HPDE6-E6E7 (cell line): Measurements from ENCODE around the gene GLRX3.
A peak's percentile ranks its signal among the peaks of the same experiment; 100 is the strongest.
"Not testable (repeated sequence)": the region's sequence is repeated elsewhere in the genome, so short reads cannot be mapped to it uniquely, and the experiment has no call there.

Source experiments
- DNase-seq: peaks from one replicate; pipeline ENCODE4 v3.0.0; 2011; ENCODE audit warnings: missing footprints; ENCODE audit errors: extremely low spot score

Gene GLRX3

DNA sequence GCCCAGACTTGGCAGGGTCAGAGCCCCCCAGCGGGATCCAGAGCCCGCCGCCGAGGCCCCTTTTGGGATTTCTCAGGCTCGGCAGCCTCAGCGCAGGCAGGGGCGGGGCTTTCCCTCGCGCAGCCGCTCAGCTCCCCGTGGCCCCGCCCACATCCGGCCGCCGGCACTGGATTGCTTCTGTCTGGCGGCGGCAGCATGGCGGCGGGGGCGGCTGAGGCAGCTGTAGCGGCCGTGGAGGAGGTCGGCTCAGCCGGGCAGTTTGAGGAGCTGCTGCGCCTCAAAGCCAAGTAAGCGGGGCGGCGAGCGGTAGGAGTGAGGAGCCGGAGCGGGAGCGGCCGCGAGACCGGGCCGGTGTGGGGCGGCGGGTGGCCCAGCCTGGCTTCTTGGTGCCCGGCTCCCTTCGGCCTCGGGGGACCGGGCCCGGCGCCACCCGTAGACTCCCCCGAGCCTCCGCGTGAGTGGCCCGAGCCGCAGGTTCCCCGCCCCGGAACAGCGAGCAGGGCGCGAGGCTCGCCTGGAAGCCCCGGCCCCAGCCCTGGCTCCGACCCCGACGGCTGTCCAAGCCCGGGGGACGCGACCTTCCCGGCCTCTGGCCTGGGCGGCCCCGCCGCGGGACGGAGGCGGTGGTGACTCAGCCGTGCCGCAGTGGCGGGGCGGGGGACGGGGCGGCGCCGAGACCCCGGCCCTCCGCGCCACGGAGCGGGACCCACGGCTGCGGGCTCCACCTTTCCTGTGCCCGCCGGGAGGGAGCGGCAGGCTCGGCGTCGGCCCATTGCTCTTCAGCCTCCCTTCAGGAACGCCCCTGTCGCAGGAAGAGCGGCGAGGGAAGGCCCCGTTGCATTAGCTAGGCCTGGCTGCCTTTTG lies at the start of gene GLRX3:
GLRX3 (plus strand) TSS at position 166 of the 864 bp plus-strand sequence; CDS start at position 196, 30 bp downstream.
- DNase-seq: peak; percentile 68

DNA sequence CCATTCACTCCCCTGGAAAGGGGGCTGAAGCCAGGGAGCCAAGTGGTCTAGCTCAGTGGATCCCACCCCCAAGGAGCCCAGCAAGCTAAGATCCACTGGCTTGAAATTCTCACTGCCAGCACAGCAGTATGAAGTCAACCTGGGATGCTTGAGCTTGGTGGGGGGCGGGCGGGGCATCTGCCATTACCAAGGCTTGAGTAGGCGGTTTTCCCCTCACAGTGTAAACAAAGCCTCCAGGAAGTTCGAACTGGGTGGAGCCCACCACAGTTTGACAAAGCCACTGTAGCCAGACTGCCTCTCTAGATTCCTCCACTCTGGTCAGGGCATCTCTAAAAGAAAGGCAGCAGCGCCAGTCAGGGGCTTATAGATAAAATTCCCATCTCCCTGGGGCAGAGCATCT lies 45.6 kb upstream of the GLRX3 start:
- not testable (repeated sequence) for DNase-seq

DNA sequence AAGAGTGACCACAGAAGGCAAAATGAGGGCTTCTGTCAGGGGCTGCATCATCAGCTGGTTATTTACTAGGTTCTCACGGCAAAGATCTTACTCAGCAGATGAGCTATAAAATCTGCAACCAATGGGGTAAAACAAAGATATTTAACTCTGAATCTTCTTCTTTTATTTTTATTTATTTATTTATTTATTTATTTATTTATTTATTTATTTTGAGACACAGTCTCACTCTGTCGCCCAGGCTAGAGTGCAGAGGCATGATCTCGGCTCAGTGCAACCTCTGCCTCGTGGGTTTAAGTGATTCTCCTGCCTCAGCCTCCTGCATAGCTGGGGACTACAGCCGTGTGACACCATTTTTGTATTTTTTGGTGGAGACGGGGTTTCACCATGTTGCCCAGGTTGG lies 36.8 kb upstream of the GLRX3 start:
- no peak for DNase-seq

DNA sequence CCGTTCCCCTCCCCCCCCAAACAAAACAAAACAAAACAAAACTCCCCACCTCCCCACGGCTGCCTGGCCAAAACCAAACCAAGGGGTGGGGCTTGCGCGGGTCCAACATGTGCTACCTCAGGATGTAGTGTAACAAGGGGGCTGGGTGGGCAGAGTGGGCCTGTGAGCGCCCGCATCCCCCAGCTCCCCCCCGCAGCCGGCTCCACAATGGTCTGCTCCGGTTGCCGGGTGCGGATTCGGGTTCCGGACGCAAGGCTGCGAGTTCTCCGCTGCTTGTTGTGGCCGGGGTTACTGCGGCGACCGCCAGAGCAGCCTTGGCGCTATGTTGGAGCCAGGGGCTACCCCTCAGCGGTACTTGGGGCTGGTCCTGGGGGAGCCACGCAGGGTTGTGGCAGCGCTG lies 30.5 kb upstream of the GLRX3 start:
- no peak for DNase-seq

DNA sequence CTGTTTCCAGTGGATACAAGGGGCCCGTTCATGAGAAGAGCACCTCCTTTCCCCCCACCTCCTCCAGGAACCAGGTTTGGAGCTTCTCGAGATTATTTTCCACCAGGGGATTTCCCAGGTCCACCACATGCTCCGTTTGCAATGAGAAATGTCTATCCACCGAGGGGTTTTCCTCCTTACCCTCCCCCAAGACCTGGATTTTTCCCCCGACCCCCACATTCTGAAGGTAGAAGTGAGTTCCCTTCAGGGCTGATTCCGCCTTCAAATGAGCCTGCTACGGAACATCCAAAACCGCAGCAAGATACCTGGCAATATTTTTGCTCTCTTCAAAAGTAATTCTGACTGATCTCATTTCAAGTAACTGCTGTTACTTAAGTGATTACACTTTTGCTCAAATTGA lies 28.0 kb upstream of the GLRX3 start:
- DNase-seq: not testable (repeated sequence)

DNA sequence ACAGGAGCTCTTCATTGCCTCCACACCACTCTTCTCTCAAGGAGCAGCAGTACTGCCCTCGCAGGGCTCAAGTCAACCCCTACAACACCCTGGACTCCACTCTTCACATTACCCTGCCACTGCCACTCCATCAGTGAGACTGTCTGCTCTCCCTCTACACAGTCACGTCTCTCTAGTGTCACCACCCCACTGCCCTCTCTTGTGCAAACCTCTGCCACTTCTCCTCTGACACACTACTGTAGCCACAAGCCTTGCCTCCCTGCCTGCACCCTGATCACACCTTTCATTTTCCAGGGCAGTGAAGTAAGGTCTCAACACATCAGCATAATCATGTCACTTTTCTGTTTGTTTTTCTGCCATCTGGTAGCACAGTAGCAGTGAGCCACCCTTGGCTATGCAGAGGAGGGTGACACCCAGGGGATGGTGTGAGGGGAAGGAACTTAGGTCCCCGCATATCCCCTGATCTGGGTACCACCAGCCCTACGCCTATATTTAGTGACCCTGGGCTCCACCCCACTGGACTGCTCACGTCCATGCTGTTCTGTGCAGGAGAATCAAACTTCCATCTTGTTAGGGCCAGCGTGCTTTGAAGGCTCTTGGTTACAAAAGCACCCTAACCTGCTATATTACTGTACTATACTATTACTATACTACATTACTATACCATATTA lies 27.1 kb upstream of the GLRX3 start:
- DNase-seq: no peak

DNA sequence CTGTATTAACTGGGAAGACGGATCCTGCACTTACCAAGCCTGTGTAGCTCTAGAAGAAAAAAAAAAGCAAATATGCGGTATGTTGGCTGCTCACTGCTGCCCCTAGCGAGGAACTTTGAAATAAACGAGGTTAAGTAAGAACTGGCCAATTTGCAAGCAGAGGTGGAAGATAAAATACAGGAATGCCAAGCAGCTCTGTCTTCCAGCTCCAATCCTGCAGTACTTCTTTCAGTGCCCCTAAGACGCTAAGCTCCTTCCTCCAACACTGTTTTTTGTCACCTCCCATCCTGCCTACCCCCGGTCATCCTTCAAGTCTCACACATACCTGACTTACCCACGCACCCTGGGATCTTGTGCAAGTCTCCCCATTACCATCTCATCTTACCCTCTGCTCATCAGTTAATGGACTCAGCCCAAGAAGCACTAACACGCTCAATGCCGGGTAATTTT lies 26.4 kb upstream of the GLRX3 start:
- peak; percentile 26 for DNase-seq

DNA sequence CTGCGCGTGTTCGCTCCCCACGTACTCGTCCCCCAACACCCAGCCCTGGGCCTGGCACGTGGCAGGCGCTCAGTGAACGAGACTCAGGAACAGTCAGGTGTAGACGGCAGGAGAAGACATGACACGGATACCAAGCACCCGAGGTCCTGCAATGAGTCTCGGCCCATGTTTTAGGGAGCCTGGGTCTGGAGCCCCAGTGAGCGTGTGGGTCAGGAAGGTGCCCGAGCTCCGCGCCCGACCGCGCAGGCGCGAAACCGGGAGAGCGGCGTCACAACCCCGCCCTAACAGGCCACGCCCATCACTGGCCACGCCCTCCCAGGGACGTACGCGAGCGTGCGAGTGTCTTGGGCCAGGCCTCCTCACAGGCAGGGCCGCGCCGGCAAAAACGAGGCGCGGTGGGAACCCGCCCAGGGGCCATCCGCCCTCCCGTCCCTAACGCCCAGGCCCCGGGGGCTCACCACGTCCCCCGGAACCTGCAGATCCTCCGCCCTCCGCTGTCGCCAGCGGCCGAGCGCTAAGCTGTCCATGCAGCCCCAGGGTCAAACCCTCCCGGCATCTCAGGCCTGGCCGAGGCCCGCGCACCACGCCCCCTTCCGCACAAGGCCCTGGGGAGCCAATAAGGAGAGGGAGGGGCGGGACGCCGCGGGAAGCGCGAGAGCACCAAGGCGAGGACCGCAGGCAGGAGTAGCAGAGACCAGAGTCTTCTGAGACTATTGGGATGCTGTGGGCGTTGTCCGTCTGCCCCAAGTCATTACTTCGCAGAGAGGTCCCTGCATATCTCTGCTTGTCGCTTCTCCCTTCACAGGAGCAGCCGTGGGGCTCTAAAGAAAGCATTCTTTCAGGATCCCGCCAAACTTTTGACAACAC lies 25.7 kb upstream of the GLRX3 start, which contains the start of gene C10orf143:
C10orf143 (minus strand) TSS at position 585 of the 867 bp plus-strand sequence; CDS start at position 527, 58 bp downstream.
- DNase-seq: peak; percentile 91

DNA sequence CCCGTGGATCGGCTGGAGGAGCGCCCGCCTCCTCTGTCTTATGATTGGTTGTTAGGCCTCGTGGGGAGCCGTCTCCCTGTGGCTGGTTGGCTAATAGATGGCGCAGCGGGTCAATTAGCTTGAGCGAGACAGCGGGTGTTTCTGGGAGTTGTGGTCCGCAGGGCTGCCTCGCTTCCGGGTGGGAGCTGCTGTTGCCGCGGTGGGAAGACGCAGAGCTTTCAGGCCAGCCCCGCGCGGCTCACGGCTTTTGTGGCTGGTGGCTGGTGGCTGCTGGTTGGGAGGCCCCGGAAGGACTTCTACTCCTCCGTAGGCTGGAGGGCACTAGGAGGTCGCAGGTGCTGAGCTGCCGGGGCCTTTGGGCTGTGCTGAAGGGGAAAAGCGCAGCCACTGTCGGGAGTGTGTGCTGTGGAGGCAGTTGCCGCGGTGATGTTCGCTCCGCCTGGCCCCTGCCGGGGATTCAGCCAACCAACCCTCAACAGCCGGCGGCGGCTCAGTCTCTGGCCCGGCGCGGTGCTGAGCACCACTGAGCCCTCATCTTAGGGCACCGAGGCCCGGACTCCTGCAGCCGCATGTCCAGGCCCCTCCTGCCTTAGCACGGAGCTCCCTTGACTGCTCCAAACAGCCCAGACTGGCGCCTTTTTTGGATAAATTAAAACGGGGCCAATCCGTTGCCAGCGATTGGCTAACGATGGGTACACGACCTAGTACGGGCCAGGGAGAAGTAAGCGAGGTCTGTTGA lies 24.9 kb upstream of the GLRX3 start:
- peak; percentile 96 for DNase-seq

DNA sequence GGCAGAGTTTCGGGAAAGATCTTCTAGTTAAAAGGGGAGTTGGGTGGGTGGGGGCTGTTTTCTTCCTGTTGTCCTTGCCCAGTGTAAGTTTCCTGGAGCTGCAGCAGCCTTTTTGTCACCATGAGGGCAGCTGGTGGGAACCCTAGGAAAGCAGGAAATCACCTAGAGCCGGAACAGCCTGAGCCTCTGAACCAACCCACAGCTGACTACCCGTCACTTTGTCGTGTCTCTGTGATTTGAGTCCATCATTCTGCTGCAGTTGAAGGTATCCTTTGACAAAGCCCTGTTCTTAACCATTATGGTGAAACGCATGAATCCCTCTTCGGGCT lies 24.4 kb upstream of the GLRX3 start:
- no peak for DNase-seq

DNA sequence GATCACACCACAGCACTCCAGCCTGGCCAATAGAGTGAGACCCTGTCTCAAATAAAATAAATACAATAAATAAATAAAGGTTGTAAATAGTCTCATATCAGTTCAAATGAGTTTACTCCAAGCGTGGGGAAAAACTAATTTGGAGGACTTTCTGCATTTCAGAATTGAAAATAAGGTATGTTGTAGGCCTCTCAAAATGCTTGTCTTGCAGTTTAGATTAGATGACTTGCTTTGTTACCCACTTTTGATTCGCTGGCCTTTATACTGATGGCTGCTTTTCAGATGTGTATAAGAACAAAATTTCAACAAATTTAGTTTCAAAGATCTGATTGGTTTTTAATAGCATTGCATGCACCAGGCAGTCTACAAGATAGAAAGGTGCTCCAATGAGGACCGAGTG lies 23.4 kb upstream of the GLRX3 start:
- no peak for DNase-seq

DNA sequence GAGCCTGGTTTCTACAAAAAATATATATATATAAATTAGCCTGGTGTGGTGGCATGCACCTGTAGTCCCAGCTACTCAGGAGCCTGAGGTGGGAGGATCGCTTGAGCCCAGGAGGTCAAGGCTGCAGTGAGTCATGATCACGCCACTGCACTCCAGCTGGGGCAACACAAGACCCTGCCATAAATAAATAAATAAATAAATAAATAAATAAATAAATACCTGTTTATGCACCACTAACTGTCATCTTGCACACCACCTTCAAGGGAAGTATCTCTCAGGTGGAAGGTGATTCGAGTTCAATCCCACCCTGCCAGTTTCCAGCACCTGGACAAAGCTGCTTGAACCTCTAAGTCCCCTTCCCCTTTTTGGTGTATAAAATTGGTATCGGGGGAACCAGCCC lies 19.2 kb upstream of the GLRX3 start:
- DNase-seq: not testable (repeated sequence)

DNA sequence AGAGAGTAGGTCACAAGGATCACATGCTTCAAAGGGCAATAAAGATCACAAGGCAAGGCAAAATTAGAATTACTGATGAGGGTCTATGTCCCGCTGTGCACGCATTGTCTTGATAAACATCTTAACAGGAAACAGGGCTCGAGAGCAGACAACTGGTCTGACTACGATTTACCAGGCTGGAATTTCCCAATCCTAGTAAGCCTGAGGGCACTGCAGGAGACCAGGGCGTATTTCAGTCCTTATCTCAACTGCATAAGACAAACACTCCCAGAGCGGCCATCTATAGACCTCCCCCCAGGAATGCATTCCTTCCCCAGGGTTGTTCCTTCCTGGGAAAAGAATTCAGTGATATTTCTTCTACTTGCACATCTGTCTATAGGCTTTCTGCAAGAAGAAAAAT lies 18.7 kb upstream of the GLRX3 start:
- not testable (repeated sequence) for DNase-seq

DNA sequence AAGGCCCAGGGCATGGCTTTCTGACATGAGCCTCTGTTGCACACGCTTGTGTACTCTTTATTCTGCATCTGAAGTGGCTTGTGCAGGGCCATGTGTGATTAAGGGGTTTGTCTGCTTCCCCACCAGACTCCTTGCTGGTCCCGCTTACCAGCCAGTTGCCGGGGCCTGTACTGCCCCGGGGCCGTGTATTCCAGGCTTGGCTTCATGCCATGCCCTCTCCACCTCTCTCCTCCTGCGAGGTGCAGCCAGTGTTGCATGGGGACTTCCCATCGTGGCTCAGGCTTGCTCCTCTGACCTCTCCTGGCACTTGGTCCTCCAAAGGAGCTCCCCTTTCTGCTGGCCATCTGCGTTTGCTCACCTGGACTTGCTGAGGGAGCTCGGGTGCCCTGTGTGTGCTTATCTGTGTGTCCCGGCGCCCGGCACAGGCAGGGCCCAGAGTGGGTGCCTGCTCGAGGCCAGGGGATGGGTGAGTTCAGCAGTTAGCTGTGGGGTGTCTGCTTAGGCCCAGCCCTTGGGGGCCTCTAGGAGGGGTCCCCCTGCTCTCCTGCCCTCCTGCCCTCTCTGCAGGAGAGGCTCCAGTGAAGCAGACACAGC lies 14.6 kb upstream of the GLRX3 start:
- DNase-seq: no peak

DNA sequence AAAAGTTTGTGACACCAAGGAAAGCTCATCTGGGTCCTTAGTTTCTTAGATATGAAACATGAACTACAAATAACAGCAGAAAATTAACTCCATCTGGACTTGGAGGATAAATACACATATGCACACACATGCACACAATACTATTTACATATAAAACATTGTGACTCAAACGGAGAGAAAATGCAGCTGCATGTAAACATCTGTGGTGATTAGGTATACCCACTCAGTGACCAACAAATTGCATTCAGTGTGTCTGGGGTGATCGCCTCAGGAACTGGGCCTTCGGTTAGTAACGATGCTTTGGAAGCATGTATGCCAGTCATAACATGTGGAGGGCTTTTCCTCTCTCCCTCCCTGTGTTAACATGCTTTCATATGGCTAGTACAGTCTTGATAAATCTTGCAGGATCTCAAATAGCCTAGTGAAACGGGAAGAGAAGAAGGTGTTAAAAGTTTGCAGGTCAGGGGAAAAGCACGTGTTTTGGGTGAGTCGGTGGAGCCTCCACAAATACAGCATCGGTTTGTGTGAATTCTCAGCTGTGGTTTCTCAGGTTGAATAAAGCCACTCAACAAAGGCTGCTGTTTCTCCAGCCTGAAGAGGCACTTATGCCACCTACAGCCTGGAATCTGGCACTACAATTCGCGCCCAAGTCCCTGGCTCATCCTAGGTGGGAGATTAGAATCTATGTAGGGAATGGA lies 8.7 kb upstream of the GLRX3 start:
- DNase-seq: peak; percentile 79

DNA sequence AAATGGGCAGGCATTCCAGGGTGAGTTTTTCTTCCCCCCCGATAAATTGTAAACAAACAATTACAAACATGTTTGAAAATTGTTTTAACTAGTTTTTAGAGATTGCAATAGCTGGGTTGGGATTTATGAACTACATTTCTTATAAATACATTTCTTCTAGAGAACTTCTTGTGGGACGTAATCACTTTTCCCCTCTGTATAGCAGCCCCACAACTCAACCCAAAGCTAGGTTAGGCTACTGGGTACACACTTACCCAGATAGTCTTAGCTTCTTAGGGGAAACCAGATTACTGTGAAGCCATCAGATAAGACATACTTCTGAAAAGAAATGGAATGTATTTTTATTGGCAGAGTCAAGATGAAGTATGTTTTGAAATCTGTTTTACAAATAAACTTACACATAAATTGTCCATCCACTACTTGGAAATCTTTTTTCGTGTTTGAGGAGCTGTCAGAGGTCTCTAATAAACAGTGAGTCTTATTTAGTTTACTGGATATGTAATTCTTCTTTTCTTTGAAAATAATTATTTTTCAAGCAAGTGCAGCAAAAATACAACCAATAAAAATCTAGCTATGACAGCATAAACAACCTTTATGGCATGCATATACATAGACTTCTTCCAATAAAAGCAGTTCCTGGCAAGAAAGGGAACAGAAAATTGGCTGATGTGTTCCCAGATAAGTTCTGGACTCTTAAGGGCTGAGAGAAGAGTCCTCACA lies 8.0 kb upstream of the GLRX3 start:
- no peak for DNase-seq

DNA sequence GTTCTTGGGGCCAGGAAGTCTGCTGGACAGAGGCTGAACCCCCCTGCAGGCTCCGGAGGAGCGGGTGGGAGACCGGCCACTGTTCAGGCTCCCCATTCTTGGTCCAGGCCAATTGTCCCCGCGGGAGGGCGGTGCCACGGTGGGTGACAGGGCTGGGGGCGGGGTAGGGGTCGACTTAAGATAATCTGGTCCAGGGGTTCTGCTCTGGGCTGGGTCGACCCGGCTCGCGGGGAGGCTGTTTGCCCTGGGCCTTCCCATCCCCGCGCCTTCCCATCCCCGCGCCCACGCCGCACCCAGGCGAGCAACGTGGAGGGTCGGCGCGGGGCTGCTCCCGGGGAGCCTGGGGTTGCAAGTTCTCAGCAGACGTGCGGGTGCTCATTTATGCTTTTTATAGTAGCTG lies 7.3 kb upstream of the GLRX3 start:
- DNase-seq: no peak

DNA sequence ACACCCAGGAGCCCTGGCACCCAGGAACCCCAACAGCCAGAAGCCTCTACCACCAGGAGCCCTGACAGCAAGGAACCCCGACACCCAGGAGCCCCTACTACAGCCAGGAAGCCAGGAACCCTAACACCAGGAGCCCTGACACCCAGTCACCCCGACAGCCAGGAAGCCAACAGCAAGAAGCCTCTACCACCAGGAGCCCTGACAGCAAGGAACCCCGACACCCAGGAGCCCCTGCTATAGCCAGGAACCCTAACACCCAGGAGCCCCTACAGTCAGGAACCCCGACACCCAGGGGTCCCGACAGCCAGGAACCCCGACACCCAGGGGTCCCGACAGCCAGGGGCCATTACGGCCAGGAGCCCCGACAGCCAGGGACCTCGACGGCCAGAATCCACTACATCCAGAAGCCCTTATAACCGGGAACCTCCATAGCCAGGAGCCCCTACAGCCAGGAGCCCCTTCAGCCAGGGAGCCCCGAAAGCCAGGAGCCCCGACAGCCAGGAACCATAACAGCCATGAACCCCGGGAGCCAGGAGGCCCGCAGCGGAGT lies 440 bp upstream of the GLRX3 start:
- peak; percentile 13 for DNase-seq

DNA sequence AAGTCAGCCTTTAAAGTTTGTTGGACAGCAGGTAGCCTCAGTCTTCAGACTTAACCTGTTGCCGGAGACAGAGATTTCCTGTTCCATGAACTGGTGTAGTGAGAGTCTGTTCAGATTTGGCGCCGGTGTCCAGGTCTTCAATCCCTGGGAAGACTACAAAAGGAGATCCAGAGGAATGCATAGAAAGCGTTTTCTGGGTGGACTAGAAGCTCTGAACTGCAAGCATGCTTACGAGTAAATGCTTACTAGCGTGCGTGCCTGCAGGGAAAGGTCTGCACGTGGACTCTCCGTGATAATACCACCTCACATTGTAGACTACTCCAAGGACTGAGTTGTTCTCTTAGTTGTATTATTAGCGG lies 878 bp downstream of the GLRX3 start:
- peak; percentile 8 for DNase-seq
